Activated CD8-positive, alpha-beta memory T cell treated with anti-CD3 and anti-CD28 coated beads for 4 hours (primary cell): ENCODE measurements around the gene AFF1.

ENCODE experiments used
- DNase-seq, 2 donors: peaks; one replicate each; pipeline ENCODE4 v3.0.0-alpha.2; 2020; ENCODE audit warnings: low read depth in 2 of 2

The AFF1 gene

DNA sequence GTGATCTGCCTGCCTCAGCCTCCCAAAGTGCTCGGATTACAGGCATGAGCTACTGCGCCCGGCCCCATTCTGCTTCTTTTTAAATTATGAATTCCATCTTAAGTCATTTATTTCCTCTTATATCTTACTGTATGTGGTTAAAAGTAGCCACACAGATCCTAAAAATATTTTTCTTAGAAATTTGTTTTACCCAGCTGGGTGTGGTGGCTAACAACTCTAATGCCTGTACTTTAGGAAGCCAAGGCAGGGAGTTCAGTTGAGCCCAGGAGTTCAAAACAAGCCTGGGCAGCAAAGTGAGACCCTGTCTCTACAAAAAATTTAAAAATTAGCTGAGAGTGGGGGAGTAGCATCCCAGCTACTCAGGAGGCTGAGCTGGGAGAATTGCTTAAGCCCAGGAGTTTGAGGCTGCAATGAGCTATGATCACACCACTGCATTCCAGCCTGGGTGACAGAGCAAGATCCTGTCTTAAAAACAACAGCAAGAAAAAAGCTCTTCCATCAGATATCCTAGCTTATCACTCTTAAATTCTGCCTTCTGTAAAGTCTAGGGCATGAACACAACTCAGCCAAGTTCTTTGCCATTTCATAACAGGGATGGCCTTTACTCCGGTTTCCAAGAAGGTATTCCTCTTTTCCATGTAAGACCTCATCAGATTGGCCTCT, 15.1 kb upstream of the AFF1 start:
- DNase-seq: no peak

DNA sequence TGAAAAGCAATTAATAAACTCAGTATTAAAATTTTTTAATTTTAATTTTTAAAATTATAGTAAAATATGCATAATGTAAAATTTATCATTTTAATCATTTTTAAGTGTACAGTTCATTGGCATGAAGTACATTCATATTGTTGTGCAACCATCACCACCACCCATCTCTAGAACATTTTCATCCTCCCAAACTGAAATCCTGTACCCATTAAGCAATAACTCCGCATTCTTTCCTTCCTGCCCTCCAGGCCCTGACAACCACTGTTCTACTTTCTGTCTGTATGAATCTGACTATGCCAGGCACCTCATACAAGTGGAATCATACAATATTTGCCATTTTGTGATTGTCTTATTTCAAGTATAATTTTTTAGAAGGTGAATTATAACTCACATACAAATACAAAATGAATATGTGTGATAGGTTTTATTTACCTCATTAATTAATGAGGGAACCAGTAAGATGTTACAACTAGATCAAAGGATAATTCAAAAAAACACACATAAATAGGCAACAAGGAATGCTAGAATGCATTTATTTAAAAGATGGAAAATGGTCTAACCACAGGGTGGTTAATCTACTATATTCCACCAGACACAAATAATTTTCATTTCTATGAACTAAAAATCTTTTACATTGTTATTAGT, 13.1 kb upstream of the AFF1 start:
- no peak for DNase-seq

DNA sequence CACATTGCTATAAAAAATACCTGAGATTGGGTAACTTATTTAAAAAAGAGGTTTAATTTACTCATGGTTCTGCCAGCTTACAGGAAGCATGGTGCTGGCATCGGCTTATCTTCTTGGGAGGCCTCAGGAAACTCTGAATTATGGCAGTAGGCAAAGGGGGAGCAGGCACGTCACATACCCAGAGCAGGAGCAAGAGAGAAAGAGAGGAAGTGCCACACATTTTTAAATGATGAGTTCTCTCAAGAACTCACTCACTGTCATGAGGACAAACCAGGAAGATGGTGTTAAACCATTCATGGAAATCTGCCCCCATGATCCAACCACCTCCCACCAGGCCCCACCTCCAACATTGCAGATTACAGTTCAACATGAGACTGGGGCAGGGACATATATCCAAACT, 10.0 kb upstream of the AFF1 start:
- no peak for DNase-seq

DNA sequence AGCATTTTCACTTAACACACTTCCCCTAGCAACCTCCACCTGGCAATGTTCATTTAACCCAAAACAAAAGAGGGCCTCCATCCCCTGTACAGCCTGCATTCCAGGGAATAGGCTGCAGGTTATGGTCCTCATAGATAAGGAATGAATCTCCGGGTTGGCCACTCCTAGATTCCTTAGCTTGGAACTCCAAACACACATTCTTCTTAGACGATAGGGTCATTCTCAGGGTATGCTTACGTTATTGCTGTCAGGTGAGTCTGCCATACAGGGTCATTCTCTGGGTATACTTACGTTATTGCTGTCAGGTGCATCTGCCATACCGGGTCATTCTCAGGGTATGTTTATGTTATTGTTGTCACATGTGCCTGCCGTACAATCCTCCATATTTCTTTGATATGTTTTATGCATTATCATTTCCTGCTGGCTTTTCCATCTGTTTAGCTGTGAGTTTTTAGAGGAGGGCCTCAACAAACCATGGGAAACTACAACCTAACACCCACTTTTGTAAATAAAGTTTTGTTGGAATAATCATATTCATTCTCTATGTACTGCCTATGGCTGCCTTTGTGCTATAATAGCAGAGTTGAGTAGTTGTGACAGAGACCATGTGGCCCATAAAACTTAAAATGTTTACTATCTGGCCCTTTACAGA, 8.2 kb upstream of the AFF1 start:
- DNase-seq: no peak

DNA sequence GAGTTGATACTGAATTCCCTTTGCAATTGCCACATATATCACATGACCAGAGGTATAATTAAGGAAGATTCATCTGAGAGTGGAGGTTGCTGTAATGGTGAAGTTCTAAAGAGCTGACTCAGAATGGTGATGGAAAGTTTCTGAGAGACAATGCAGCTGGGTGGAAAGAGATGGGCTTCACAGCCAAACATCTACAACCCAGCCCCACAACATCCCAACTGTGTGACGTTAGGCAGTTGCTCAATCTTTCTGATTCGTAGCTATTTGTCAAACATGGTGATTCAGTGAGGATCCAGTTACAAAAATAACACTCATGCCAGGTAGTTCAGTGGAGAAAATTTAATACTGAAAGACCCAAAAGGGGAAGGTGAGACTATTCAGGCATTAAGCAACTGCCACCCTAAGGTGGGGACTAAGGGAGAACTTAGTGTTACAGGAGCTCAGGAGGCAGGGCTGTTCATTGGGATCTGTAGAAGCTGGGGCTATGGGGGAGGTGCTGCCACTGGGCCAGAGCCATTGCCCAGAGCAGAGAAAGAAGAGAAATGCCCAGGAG, 6.9 kb upstream of the AFF1 start:
- DNase-seq: no peak

DNA sequence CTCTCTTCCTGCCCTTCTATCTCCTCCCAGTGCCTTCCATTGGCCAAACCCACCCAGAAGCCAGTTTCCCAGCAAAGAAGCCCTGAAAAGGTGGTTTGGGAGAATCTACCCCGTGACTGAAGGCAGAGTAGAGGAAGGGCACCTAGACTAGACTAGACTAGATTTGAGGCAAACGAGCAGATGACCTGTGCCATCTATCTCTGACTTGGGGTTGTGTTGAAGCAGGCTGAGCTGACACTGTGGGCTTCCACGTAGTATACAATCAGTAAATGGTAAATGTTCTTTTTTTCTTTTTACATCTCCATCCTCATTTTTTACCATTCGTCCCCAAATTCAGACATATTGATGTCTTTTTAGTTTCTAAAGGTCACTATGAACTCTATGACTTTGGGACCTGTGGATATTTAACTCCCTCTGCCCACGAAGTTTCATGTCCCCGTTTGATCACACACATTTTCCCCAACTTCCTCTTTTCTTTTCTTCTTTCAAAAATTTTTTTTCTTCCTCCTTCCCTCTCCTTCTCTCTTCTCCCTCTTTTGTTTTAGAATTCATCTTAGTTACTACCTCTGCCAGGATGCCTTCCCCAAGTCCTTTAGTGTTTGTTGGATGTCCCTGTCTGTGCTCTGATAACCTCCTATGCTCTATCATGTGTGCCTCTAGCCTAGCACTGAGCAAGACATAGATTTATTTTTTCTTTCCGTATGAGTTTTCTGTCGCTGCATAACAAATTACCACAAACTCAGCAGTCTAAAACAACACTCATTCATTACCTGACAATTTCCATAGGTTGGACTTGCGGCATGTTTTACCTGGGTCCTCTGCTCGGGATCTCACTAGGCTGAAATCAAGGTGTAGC, 6.2 kb upstream of the AFF1 start:
- no peak for DNase-seq

DNA sequence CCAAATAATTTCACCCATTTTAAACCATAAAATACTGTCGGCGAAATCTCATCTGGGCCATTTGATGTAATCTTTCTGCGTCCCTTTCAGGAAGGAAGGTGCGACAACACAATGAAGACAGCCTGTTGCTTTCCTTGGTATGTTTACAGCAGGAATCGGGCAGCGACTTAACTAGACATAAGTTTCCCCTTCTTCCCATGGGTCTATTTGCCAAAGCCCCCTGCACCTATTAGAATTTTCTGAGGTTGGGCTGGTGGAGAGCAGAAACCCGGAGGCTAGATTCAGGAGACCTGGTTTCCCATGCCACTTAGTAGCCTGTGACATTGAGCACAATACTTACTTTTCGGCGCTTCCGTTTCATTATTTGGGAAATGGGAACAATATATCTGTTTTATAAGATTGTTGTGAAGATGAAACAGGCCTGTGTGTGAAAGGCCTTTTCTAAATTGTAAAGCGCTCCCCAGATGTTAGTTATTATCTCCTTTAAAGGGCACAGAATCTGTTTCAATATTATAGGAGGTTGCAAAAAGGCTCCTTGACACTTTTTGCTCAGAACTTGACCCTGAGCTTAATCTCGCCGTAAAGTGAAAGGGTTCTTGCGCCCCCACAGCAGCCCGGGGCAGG, 552 bp upstream of the AFF1 start:
- no peak for DNase-seq

DNA sequence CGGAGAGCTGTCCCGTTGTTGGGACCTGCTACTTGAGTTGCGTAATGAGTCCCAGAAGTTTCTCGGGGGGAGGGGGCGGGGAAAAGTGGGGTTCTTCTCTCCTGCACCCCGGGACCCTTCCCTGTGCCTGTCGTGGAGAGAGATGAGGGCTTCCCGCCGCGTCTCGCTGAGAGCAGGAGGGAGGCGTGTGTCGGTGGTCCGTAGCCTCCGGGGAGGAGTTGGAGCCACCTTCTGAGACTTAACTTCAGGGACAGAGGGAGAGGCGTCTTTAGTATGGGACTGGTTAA, 698 bp downstream of the AFF1 start:
- DNase-seq: peak in 1 of 2 donors; percentile 12

DNA sequence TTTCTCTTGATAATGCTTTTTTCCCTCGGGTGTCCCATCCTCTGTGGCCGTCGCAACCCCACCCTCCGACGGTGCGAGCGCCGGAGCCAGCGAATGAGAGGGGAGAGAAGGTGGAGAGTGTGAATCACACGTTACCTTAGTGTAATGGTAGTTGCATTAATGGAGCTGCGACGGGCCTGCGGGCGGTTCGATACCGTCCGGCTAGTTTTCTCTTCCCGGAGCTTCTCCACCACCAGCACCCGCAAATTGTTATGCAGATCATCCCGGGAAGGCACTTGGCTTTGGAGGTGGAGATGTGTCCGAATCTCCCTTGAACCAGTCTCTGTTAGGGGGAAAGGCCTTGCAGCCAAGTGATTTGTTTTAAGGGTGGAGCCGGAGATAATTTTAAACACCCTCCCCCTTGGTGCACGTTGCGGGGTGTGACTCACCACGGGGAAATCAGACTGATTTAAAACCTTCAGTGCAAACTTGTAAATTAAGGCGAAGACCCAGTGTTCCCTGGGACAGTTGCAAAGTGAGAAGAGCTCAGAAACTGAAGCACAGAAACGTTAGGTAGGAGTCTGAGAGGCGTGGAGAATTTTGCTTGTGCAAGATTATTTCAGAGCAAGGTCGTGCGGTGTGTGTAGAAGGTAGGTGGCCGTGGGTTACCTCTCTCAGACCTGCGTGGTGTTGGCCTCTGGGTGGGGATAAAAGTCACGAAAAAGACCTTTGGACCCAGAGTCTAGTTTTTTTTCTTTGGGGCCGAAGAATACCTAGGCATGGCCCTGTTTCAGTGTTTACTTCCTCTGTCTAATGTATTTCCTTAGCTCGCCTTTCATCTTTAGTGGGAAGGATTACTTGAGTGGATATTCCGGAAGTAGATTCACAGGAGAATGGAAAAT, 1.3 kb downstream of the AFF1 start:
- DNase-seq: peak; percentile 50 to 67

DNA sequence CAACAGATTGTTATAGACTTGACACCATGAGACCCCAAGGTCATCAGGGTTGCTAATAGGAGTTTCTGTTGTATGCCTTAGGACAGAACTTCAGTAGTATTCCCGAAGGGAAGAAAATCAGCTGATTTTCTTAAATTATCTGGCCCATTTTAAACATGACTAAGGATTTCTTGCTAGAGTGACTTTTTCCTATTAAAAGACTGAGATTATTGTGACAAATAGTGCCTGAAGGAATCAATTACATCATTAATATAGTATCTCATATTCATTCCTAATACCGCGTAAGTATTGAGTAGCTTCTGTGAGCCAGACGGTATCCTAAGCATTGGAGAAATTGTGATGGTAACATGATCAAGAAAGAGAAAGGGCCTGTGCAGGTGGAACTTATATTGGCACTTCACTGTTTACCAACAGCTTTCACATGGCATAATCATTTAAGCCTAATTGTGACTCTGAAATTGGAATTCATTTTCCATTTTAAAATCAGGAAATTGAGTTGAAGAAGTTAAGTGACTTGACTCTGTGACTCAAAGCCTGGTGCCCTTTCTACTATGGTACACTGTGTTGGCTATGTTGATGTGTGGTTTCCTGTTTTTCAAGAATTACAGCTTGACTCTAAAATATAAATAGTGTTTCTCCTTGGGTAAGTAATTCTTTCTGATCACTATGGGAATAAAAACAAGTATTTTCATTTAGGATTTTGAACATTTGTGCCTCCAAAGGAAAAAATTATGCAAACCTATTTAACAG, 4.1 kb downstream of the AFF1 start:
- no peak for DNase-seq

DNA sequence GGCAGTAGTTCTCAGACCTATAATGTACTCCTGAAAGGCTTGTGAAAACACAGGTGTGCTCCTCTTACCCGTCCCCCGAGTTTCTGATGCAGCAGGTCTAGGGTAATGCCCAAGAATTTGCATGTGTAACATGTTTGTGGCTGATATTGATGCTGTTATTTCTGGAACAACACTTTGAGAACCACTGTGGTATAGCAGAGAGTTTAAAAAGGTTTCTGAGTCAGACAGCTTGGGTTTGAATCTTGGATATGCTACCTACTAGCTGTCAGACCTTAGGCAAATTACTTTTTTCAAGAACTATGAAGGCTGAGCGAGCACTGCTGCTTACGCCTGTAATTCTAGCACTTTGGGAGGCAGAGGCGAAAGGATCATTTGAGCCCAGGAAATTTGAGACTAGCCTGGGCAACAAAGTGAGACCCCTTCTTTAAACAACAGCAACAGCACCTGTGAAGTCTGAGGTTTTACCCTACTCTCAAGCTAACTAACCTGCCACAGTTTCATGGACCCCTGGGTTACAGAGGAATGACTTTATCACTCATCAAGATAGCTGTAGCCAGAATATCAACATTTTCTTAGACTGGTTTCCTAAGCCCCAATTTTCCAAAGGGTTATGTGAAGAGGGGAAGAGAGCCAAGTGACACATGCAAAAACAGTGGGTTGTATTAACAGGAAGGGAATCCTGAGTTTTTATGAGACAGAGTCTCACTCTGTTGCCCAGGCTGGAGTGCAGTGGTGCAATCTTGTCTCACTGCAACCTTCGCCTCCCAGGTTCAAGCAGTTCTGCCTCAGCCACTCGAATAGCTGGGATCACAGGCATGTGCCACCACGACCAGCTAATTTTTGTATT, 5.1 kb downstream of the AFF1 start:
- DNase-seq: no peak

DNA sequence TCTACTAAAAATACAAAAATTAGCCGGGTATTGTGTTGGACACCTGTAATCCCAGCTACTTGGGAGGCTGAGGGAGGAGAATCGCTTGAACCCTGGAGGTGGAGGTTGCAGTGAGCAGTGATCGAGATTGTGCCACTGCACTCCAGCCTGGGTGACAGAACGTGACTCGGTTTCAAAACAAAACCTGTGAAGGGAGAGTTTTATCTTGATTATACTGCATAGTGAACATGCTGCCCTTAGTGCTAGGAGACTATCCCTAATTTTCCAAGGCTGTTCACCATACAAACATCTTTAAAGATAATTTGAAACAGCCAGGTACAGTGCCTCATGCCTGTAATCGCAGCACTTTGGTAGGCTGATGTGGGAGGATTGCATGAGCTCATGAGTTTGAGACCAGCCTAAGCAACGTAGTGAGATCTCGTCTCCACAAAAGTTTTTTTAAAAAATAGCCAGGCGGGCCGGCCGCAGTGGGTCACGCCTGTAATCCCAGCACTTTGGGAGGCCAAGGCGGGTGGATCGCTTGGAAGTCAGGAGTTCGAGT, 6.2 kb downstream of the AFF1 start:
- no peak for DNase-seq

DNA sequence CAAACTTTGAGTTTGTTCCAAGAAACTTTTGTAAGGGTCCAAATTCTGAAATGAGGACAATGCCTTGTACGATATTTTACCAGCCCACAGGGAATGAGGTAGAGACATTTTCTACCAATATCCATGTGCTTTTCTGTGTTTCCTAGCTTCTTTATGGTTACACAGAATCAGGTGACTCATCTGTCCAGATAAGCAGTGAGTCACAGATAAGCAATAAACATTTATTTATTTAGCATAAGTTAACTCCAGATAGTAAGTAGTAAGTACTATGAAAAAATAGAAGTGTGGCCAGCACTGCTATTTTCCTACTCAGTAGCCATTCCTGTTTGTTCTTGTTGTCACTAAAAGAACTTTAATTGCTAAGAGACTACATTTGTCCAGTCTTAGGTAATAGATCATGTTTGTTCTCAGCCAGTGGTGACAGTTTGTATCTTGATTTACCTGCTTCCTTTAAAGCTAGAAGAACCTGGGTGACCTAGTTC, 7.4 kb downstream of the AFF1 start:
- no peak for DNase-seq

DNA sequence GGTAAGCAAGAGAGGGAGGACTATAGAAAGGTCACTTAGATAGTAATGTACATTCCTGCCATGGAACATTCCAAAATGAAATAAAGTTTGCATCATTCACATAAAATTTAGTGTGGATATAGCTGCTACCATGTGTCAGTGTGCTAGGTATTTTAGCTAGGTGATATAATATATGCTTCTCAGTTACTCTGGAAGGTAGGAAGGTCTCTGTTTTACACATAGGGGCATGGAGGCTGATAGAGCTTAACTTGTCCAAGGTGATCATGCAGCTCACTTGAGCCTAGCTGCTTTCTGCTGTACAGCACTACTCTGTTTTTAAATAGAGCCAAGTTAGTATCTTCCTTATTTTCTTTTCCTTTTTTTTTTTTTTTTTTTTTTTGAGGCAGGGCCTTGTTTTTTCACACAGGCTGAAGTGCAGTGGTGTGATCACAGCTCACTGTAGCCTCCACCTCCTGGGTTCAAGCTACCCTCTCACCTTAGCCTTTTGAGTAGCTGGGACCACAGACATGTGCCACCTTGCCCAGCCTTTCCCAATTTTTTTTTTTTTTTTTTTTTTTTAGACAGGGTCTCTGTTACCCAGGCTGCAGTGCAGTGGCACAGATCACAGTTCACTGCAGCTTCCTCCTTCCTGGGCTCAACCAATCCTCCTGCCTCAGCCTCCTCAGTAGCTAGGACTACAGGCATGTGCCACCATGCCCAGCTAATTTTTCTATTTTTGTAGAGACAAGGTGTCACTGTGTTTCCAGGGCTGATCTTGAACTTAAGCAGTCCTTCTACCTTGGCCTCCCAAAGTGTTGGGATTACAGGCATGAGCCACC, 10.4 kb downstream of the AFF1 start:
- DNase-seq: no peak

DNA sequence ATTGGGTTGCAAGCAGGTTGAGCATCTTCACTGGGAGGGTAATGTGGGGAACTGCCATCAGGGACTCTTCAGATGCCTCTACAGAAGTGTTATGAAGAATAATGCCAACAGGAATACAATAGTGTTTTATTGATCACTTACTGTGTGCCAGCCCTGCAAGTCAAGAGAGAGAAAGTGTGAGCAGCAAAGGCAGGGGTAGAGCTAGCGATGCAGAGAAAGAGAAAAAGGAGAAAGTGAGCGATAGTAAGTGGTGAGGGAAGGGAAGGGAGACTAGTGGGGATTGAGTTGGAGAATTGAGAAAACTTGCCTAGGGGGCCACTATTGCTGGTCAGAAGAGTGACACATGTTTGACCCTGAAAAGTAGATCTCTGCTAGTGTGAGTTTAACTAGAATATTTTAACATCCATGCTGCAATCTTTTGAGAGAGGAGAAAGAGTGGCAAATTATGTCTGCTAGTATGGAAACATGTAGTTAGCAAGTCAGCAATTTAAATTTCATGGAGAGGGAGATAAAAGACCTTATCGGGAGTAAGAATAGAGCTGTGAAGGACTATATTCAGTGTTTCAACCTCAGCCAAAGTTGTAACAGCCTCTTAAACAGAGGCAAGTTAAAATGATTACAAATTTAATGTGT, 12.2 kb downstream of the AFF1 start:
- no peak for DNase-seq

DNA sequence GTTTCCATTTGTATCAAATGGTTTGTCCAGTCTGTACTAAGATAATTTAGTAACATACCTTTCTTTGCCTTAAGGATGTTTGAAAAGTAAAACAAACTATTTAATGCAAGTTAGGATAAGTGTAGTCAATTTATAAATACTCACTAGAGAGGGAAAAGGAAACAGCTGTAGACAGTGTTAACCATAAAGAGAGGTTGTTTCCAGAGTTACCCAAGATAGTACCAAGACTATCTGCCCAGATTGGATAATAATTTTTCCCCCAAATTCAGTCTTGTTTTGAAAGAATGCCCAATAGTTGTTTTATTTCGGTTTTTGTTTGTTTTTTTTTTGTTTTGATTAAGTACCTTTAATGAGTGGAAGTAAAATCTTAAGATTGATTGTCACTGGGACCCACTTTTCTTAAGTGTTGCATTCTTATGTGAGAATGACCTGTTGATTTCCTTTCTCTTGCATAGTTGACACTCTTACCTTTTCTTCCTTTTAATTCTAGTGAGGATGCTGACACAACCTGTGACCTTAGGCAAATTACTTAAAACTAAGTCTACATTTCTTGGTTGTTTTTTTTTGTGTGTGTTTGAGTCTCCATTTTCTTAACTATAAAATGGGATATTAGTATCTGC, 12.8 kb downstream of the AFF1 start:
- no peak for DNase-seq

DNA sequence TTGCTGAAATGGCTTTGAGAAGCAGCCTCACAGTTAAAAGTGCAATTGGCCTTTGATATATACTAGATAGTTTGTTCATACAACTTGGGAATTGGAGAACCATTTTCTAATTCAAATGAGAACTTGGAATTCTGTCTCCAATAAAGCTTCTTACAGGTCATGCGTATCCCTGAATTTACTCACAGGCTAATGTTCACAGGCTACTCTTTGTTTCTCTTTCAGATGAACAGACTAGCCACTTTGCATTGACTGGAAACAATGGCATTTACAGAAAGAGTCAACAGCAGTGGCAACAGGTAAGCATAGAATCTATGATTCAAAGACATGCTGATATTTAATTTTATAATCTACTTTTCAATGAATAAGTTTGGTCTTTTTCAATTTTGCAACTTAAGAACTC, 13.5 kb downstream of the AFF1 start:
- no peak for DNase-seq
